GM04503 (cell line): ENCODE data around the gene EFR3B.
A peak's percentile ranks its signal among the peaks of the same experiment; 100 is the strongest.
"Not testable (repeated sequence)": the region's sequence is repeated elsewhere in the genome, so short reads cannot be mapped to it uniquely, and the experiment has no call there.

ENCODE experiments used
- DNase-seq: peaks from one replicate; pipeline ENCODE4 v3.0.0-alpha.2; 2012; ENCODE audit warnings: low read depth

The EFR3B gene

GRCh38 chr2:25041928-25042320, at the start of gene EFR3B:
TSS of gene EFR3B (plus strand) at chr2:25042076. CDS start at chr2:25042313, 237 bp downstream.
- peak; percentile 52 for DNase-seq

- DNase-seq = no peak
Observed at GRCh38 chr2:24993406-24994145, 48.3 kb upstream of the EFR3B start.

GRCh38 chr2:24994146-24994724, 47.6 kb upstream of the EFR3B start:
- no peak for DNase-seq

- DNase-seq = not testable (repeated sequence)
Observed at GRCh38 chr2:24999097-24999496, 42.8 kb upstream of the EFR3B start.

GRCh38 chr2:25000036-25000435, 41.8 kb upstream of the EFR3B start:
- DNase-seq = no peak

- DNase-seq = no peak
Observed at GRCh38 chr2:25000503-25001324, 41.2 kb upstream of the EFR3B start.

- no peak for DNase-seq
Observed at GRCh38 chr2:25001325-25001637, 40.6 kb upstream of the EFR3B start.

- DNase-seq = no peak
Observed at GRCh38 chr2:25002066-25002465, 39.8 kb upstream of the EFR3B start.

- no peak for DNase-seq
Observed at GRCh38 chr2:25009954-25010353, 31.9 kb upstream of the EFR3B start.

- DNase-seq = not testable (repeated sequence)
Observed at GRCh38 chr2:25011342-25011741, 30.5 kb upstream of the EFR3B start.

GRCh38 chr2:25014631-25015030, 27.2 kb upstream of the EFR3B start:
- DNase-seq = no peak

- no peak for DNase-seq
Observed at GRCh38 chr2:25018681-25019080, 23.2 kb upstream of the EFR3B start.

GRCh38 chr2:25021791-25022362, 20.0 kb upstream of the EFR3B start:
- no peak for DNase-seq

- DNase-seq = no peak
Observed at GRCh38 chr2:25023333-25023732, 18.5 kb upstream of the EFR3B start.

- DNase-seq = no peak
Observed at GRCh38 chr2:25025229-25026007, 16.5 kb upstream of the EFR3B start.

- no peak for DNase-seq
Observed at GRCh38 chr2:25026008-25026530, 15.8 kb upstream of the EFR3B start.

- no peak for DNase-seq
Observed at GRCh38 chr2:25029183-25029554, 12.7 kb upstream of the EFR3B start.

GRCh38 chr2:25030702-25031101, 11.2 kb upstream of the EFR3B start:
- peak; percentile 25 for DNase-seq

- DNase-seq = peak; percentile 26
Observed at GRCh38 chr2:25032094-25032493, 9.8 kb upstream of the EFR3B start.

GRCh38 chr2:25032901-25033300, 9.0 kb upstream of the EFR3B start:
- DNase-seq = no peak

GRCh38 chr2:25034081-25034480, 7.8 kb upstream of the EFR3B start:
- DNase-seq = no peak
